LNCaP clone FGC (cell line): ENCODE measurements around the gene GPR156.
A peak's percentile ranks its signal among the peaks of the same experiment; 100 is the strongest.
"Not testable (repeated sequence)": the region's sequence is repeated elsewhere in the genome, so short reads cannot be mapped to it uniquely, and the experiment has no call there.

Source experiments
- DNase-seq: peaks from one replicate; pipeline ENCODE4 v3.0.0-alpha.2; 2011; ENCODE audit warnings: low read depth
- H3K4me3 ChIP-seq: 2 replicates; pipeline ENCODE4 v1.5.1; 2011; ENCODE audit warnings: mild to moderate bottlenecking, low read depth, low read length, control low read depth
- TF ChIP-seq, protein P1 (sequence below): IDR thresholded peaks from 2 replicates; pipeline ENCODE4 v1.5.1; 2012; ENCODE audit warnings: mild to moderate bottlenecking; ENCODE audit not compliant: control insufficient read depth, insufficient read depth; ENCODE audit errors: extremely low read depth

GPR156 gene

DNA sequence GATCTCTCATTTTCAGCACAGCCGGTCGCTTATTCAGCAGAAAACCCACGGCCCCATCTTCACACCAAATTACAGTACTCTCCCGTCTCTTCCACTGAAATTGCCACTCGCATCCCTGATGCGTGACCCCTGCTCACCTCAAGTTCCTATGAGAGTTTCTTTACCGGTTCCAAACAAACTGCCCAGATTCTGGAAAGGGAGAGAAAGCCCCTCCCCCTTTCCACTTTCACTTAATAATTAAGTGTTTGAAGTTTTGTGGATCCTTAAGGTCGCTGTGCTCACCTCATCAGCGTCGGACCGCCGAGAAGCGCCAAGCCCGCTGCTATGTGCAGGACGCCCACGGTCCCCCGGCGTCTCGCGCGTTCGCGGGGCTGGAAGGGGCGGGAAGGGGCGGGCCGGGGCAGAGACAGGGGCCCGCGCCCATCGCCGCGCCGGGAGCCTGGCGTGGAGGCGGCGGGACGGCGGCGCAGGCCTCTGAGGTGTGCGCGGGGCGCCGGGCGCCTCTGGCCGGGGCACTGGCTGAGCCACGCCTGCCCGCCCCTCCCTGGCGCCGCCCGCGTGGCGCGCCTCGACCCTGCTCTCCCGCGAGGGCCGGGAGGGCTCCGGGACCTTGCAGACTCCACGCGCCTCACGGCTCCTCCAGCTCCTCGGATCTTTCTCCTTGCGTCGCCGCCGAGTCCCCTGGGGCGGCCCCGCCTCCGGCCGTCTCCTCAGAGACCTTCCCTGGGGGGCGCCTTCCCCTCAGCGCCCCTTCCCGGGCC is at the start of gene GPR156:
Gene GPR156 (minus strand): TSS at position 476 of the 761 bp plus-strand sequence. CDS start 41,124 bp downstream, outside the sequence.
- H3K4me3 ChIP-seq, result peak within 1 kb of the TSS; percentile 30; the same call in 1 of the 2 replicates
- DNase-seq, result no peak
- TF ChIP-seq, protein P1, sequence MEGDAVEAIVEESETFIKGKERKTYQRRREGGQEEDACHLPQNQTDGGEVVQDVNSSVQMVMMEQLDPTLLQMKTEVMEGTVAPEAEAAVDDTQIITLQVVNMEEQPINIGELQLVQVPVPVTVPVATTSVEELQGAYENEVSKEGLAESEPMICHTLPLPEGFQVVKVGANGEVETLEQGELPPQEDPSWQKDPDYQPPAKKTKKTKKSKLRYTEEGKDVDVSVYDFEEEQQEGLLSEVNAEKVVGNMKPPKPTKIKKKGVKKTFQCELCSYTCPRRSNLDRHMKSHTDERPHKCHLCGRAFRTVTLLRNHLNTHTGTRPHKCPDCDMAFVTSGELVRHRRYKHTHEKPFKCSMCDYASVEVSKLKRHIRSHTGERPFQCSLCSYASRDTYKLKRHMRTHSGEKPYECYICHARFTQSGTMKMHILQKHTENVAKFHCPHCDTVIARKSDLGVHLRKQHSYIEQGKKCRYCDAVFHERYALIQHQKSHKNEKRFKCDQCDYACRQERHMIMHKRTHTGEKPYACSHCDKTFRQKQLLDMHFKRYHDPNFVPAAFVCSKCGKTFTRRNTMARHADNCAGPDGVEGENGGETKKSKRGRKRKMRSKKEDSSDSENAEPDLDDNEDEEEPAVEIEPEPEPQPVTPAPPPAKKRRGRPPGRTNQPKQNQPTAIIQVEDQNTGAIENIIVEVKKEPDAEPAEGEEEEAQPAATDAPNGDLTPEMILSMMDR, result no peak

GRCh38 chr3:120332646-120333045 is 47.6 kb upstream of the GPR156 start:
- no peak overlapping the region for H3K4me3 ChIP-seq
- DNase-seq, result no peak
- TF ChIP-seq, protein P1, result no peak

DNA sequence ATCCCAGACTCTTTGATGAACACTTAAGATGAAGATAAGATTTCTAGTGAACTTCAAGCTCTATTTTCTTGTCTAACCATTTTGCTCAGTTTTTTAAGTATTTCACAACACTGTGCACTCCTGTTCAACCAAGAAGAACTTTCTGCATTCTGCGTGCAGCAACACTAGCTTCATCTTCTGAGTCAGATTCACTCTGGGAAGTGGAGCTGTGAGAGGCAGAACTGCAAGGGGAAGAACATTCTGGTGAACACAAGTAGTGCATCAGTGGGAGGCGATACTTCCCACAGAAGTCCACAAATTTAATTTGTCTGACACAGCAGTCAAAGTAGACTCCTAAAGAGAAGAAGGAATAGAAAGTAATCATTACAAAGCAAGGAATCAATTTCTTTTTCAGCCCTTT is 46.1 kb upstream of the GPR156 start:
- TF ChIP-seq, protein P1, result no peak
- no peak overlapping the region for H3K4me3 ChIP-seq

DNA sequence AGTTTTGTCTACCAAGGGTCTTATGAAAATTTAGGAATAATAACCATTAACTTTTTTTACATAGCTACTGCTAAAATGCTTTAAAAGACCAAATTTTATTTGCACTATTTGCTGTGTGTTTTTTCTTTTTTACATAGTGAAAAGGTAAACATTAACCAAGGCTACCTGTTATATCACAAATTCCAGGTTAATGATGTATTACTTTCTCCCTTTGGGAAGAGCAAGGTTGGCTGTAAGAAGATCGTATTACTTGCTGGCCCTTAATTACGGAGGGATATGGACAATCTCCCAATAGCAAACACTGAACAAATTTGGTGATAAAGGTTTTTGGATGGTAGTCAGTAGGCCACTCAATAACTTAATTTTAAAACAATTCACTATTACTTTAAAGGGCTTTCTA is 41.8 kb upstream of the GPR156 start:
- TF ChIP-seq, protein P1, result no peak
- DNase-seq, result no peak
- no peak overlapping the region for H3K4me3 ChIP-seq

More for the DNA sequence above, 46.1 kb upstream of the GPR156 start:
- no peak for DNase-seq

DNA sequence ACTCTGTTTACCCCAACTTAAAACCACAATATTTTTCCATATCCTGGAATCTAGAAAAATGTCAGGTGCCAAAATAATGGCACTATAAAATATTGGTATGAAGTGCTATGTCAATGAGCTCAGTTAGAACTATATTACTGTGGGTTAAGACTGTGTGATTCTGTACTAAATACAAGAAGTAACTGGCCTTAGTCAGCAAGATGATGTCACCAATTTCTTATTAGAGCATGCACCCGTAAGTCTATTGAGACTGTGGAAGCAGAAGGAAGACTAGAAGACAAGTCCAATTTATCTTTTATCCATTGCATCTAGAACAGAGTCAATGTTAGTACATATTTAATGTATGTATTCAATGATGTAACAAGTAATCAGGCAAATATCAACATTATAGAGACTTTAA is 39.2 kb upstream of the GPR156 start:
- TF ChIP-seq, protein P1, result no peak
- no peak overlapping the region for H3K4me3 ChIP-seq
- DNase-seq, result no peak

DNA sequence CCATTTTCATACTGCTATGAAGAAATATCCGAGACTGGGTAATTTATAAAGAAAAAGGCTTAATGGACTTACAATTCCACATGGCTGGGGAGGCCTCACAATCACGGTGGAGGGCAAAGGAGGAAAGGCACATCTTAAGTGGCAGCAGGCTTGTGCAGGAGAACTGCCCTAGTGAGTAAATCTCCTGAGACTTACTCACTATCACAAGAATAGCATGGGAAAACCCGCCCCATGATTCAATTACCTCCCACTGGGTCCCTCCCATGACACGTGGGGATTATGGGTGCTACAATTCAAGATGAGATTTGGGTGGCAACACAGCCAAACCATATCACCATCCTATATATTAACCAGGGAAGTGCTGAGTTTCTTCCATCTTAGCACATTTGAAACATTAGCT is 38.7 kb upstream of the GPR156 start:
- DNase-seq, H3K4me3 ChIP-seq: not testable (repeated sequence)

DNA sequence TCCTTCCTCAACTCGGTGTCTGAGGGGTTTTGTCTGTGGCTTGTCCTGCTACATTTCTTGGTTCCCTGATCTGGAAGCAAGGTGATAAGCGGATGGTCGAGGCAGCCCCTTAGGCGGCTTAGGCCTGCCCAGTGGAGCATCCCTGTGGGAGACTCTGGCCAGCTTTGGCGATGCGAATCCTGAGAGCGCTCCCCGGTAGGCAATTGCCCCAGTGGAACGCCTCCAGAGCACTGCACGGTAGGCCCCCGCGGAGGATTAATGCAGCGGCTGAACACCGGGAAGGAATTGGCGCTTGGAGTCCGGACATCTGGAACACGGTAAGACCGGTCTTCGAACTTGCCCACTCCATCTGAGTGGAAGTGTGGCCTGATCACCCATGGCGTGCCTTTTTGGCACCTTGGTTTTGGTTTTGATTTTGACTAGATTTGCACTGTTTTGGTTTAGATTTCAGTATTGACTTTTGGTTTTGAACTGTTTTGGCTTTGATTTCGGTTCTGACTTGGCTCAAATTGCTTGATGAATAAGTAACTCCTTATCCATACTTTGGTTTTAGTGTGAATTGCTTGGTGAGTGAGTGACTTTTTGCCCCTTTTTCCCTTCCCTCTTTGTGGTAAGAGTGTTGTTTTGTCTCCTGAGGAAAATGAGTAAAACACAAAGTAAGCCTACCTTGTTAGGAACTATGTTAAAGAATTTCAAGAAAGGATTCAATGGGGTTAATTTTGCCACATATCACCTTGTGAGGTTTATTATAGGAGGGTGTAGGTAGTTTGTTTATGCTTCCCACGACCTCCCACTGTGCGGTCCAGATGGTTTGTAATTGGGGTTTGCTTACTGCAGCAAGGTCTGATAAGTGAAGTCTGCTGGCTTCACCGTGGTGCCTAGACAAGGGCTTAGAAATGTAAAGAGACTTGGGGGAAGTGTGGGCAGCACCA is 27.1 kb upstream of the GPR156 start:
- TF ChIP-seq, protein P1, result no peak
- DNase-seq, result no peak
- no peak overlapping the region for H3K4me3 ChIP-seq
